Measurements from ENCODE around the gene MSH6. TPM values are rescaled to one million over a fixed set of nuclear protein-coding genes. Genes with fewer than 3 reads are reported as not detected.

The MSH6 gene
- total and polyA plus RNA-seq, 8 donors = 4.3 to 30.9 (median 23.3) TPM

- intact Hi-C loops (cut with DNase I) = no loop called here
- Histone ChIP-seq H3K4me1 (no peaks in the 10 kb centered on the region), H3K9me3 (no peaks in the 10 kb centered on the region), H3K36me3 (no peaks in the 10 kb centered on the region), H3K27me3 (no peaks in the 10 kb centered on the region), H3K4me3 (no peak overlapping the region), H3K27ac (no peak overlapping the region)
- no peak for FAIRE-seq
- 72 to 80% methylated on average over 3 of the region's 3 CpGs for WGBS, 2 donors
- no peak for DNase-seq
- ATAC-seq = no peak
- TF ChIP-seq CTCF (IDR thresholded peaks at IDR 0.05) = no peak
Measured at GRCh38 chr2:47737191-47737975, 45.6 kb upstream of the MSH6 start.

GRCh38 chr2:47738331-47738730, 44.6 kb upstream of the MSH6 start:
- DNase-seq = no peak
- no peak for TF ChIP-seq CTCF (IDR thresholded peaks at IDR 0.05)
- FAIRE-seq = no peak
- intact Hi-C loops (cut with DNase I) = no loop called here
- Histone ChIP-seq H3K9me3 (no peaks in the 10 kb centered on the region), H3K4me1 (no peaks in the 10 kb centered on the region), H3K36me3 (no peaks in the 10 kb centered on the region), H3K27me3 (no peaks in the 10 kb centered on the region), H3K27ac (no peak overlapping the region), H3K4me3 (no peak overlapping the region)
- no peak for ATAC-seq
- 57 to 64% methylated on average over 5 of the region's 5 CpGs for WGBS, 2 donors

DNA sequence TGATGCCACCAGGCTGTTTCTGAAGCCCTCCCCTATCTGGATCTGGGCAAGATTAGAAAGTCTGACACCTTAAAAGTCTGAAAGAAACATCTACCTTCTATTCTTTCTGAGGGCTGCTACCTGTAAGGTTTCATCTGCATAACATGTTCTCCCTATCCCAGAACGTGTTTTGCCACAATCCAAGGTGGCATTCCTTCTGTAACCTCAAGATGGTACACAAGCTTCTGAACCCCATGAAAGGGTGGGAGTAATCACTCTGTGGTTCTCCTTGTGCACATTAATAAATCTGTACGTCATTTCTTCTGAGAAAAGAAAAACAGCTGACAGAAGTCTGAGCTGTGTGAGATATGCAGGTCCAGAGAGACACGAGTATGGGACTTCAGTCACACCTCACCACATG, 41.8 kb upstream of the MSH6 start:
- Histone ChIP-seq H3K4me1 (no peaks in the 10 kb centered on the region), H3K36me3 (no peaks in the 10 kb centered on the region), H3K27me3 (no peaks in the 10 kb centered on the region), H3K27ac (no peak overlapping the region), H3K4me3 (no peak overlapping the region), H3K9me3 (no peaks in the 10 kb centered on the region)
- DNase-seq (no peak), ATAC-seq (no peak), FAIRE-seq (no peak)
- no peak for TF ChIP-seq CTCF (IDR thresholded peaks at IDR 0.05)
- intact Hi-C loops (cut with DNase I) = no loop called here
- 45 to 48% methylated on average over 3 of the region's 3 CpGs for WGBS, 2 donors

GRCh38 chr2:47741637-47742036, 41.3 kb upstream of the MSH6 start:
- H3K36me3 ChIP-seq = no peaks in the 10 kb centered on the region
- no peaks in the 10 kb centered on the region for H3K9me3 ChIP-seq
- no peak for FAIRE-seq
- ATAC-seq = no peak
- H3K4me1 ChIP-seq = no peaks in the 10 kb centered on the region
- H3K27ac ChIP-seq = no peak overlapping the region
- H3K27me3 ChIP-seq = no peaks in the 10 kb centered on the region
- DNase-seq = no peak
- 25 to 27% methylated on average over 3 of the region's 3 CpGs for WGBS, 2 donors
- TF ChIP-seq CTCF (IDR thresholded peaks at IDR 0.05) = no peak
- H3K4me3 ChIP-seq = no peak overlapping the region
- intact Hi-C loops (cut with DNase I) = no loop called here

- no peak for FAIRE-seq
- 83 to 88% methylated on average over 2 of the region's 2 CpGs for whole genome bisulfite sequencing, 2 donors
- H3K27ac ChIP-seq = no peak overlapping the region
Measured at GRCh38 chr2:47744074-47744473, 38.9 kb upstream of the MSH6 start.

More at GRCh38 chr2:47744074-47744473, 38.9 kb upstream of the MSH6 start:
- no peaks in the 10 kb centered on the region for H3K36me3 ChIP-seq
- ATAC-seq (no peak), DNase-seq (no peak)
- TF ChIP-seq CTCF (IDR thresholded peaks at IDR 0.05) = no peak
- H3K4me3 ChIP-seq = no peak overlapping the region
- no peaks in the 10 kb centered on the region for H3K9me3 ChIP-seq
- intact Hi-C loops (cut with DNase I) = no loop called here
- no peaks in the 10 kb centered on the region for H3K27me3 ChIP-seq
- H3K4me1 ChIP-seq = no peaks in the 10 kb centered on the region
